ENCODE results near the gene KRT13.

KRT13 gene

GRCh38 chr17:41494524-41494923 lies 10.9 kb downstream of the KRT13 start:
- no peak for DNase-seq (ENCODE audit: low read depth)

GRCh38 chr17:41492771-41493170 lies 12.6 kb downstream of the KRT13 start:
- no peak for DNase-seq (ENCODE audit: low read depth)

- no peak for DNase-seq (ENCODE audit: low read depth)
Measured at GRCh38 chr17:41492351-41492750, 13.1 kb downstream of the KRT13 start.

GRCh38 chr17:41491476-41491875 lies 13.9 kb downstream of the KRT13 start:
- DNase-seq (ENCODE audit: low read depth): no peak

GRCh38 chr17:41490000-41490990 lies 15.1 kb downstream of the KRT13 start:
- DNase-seq (ENCODE audit: low read depth): no peak

GRCh38 chr17:41489531-41489930 lies 15.9 kb downstream of the KRT13 start, which contains the start of gene KRT36:
KRT36 (minus strand) TSS chr17:41489910; CDS start chr17:41489864, 46 bp downstream.
- no peak for DNase-seq (ENCODE audit: low read depth)

GRCh38 chr17:41486809-41487530 lies 18.4 kb downstream of the KRT13 start:
- DNase-seq (ENCODE audit: low read depth): no peak

GRCh38 chr17:41486316-41486715 lies 19.1 kb downstream of the KRT13 start:
- DNase-seq (ENCODE audit: low read depth): no peak

- DNase-seq (ENCODE audit: low read depth): no peak
Measured at GRCh38 chr17:41484920-41485904, 20.2 kb downstream of the KRT13 start.

GRCh38 chr17:41483991-41484826 lies 21.2 kb downstream of the KRT13 start:
- DNase-seq (ENCODE audit: low read depth): no peak

GRCh38 chr17:41483531-41483930 lies 21.9 kb downstream of the KRT13 start:
- no peak for DNase-seq (ENCODE audit: low read depth)

- DNase-seq (ENCODE audit: low read depth): no peak
Measured at GRCh38 chr17:41481036-41481435, 24.4 kb downstream of the KRT13 start, which contains the start of gene KRT35. KRT35 (minus strand) TSS chr17:41481151; CDS start chr17:41481097, 54 bp downstream.

GRCh38 chr17:41480581-41480980 lies 24.8 kb downstream of the KRT13 start:
- DNase-seq (ENCODE audit: low read depth): no peak

- DNase-seq (ENCODE audit: low read depth): no peak
Measured at GRCh38 chr17:41480136-41480535, 25.3 kb downstream of the KRT13 start.

GRCh38 chr17:41478237-41478636 lies 27.2 kb downstream of the KRT13 start:
- no peak for DNase-seq (ENCODE audit: low read depth)

GRCh38 chr17:41476866-41477815 lies 28.3 kb downstream of the KRT13 start:
- DNase-seq (ENCODE audit: low read depth): no peak

- no peak for DNase-seq (ENCODE audit: low read depth)
Measured at GRCh38 chr17:41475421-41475820, 30.0 kb downstream of the KRT13 start.

GRCh38 chr17:41474863-41475262 lies 30.5 kb downstream of the KRT13 start:
- DNase-seq (ENCODE audit: low read depth): no peak

GRCh38 chr17:41468346-41468745 lies 37.1 kb downstream of the KRT13 start:
- no peak for DNase-seq (ENCODE audit: low read depth)

- DNase-seq (ENCODE audit: low read depth): no peak
Measured at GRCh38 chr17:41467561-41467960, 37.9 kb downstream of the KRT13 start.
